HCT116 (cell line): Measurements from ENCODE around the gene HNF4A. TPM values are rescaled to one million over a fixed set of nuclear protein-coding genes. Genes with fewer than 3 reads are reported as not detected.

Experiments used
- ATAC-seq: fragments of 200-7000 bp; cut with Tn5 transposase; 2 replicates; pipeline ENCODE4 v1.9.1; 2020; ENCODE audit warnings: mild to moderate bottlenecking, moderate library complexity
- BruUV-seq: library from RNA; stranded (reverse); fragments of 400-500 nt; replicated peaks from 2 replicates; lab custom pipeline; 2021; lab: Mats Ljungman, UMichigan
- CTCF ChIA-PET: fragments of 300-600 bp; sonication (Branson Sonifier 250); formaldehyde crosslinking; loops from one replicate; lab custom pipeline; 2021; ENCODE audit warnings: antibody characterized with exemption; lab: Charles Lee
- POLR2A ChIA-PET: fragments of 300-600, 350-600 bp; sonication (Branson Sonifier 250); formaldehyde crosslinking; loops from one replicate; lab custom pipeline; 2021; ENCODE audit warnings: antibody characterized with exemption; lab: Charles Lee
- RAD21 ChIA-PET, 2 experiments: fragments of 300-600 bp; sonication (Branson Sonifier 250); formaldehyde crosslinking; loops; one replicate each; lab custom pipeline; 2023; ENCODE audit warnings: low total read pairs in 2 of 2; ENCODE audit not compliant: uncharacterized antibody in 2 of 2, unreplicated experiment in 2 of 2, low non-redundant PET in 1 of 2; lab: Charles Lee
- DNase-seq: peaks from one replicate; pipeline ENCODE4 v3.0.0-alpha.2; 2010; ENCODE audit warnings: low read depth, low spot score
- H2AFZ ChIP-seq: fragments of 200-600 bp; shearing (Covaris generic), sonication (generic); 2 replicates; pipeline ENCODE4 v1.6.1; 2017; ENCODE audit warnings: low read depth, mixed run types, mixed read lengths, antibody characterized with exemption, low read length; ENCODE audit not compliant: poor library complexity, severe bottlenecking
- H3K27ac ChIP-seq: 2 replicates; pipeline ENCODE4 v1.5.1; 2012; ENCODE audit warnings: low read depth, low read length
- H3K27me3 ChIP-seq: fragments of 200-600 bp; sonication (generic); 2 replicates; pipeline ENCODE4 v1.6.1; 2016; ENCODE audit warnings: mixed run types, low read length, mixed read lengths; ENCODE audit not compliant: insufficient read depth
- H3K36me3 ChIP-seq, 2 experiments: fragments of 200-500 bp in 1 of 2; fragments of 200-600 bp in 1 of 2; sonication (Bioruptor generic) in 1 of 2; sonication (generic) in 1 of 2; 2 replicates each; pipeline versions ENCODE4 v1.5.1 to v1.6.1; 2014 to 2016; ENCODE audit warnings: low read length in 2 of 2, inconsistent platforms in 1 of 2, mixed read lengths in 1 of 2, mixed run types in 1 of 2; ENCODE audit not compliant: insufficient read depth in 2 of 2, control insufficient read depth in 1 of 2
- H3K4me1 ChIP-seq, 2 experiments: fragments of 200-600 bp in 1 of 2; sonication (generic) in 1 of 2; 2 replicates each; pipeline versions ENCODE4 v1.5.1 to v1.6.1; 2012 to 2017; ENCODE audit warnings: low read length in 2 of 2, inconsistent platforms in 1 of 2, mild to moderate bottlenecking in 1 of 2, mixed read lengths in 1 of 2, mixed run types in 1 of 2, moderate library complexity in 1 of 2; ENCODE audit not compliant: insufficient read depth in 2 of 2, control insufficient read depth in 1 of 2
- H3K4me2 ChIP-seq: fragments of 200-600 bp; sonication (generic); 2 replicates; pipeline ENCODE4 v1.6.1; 2017; ENCODE audit warnings: mixed run types, low read length, mixed read lengths
- H3K4me3 ChIP-seq, 2 experiments: fragments of 200-600 bp in 1 of 2; sonication (generic) in 1 of 2; replicated peaks in 1 of 2; 2 replicates each; pipeline ENCODE4 v1.5.1; 2011 to 2016; ENCODE audit warnings: low read length in 2 of 2, control low read depth in 1 of 2, low read depth in 1 of 2, mild to moderate bottlenecking in 1 of 2, mixed read lengths in 1 of 2, mixed run types in 1 of 2
- H3K79me2 ChIP-seq: fragments of 200-600 bp; sonication (generic); 2 replicates; pipeline ENCODE4 v1.6.1; 2017; ENCODE audit warnings: mild to moderate bottlenecking, mixed run types, low read length, moderate library complexity, mixed read lengths; ENCODE audit not compliant: insufficient read depth
- H3K9ac ChIP-seq: fragments of 200-600 bp; sonication (generic); 2 replicates; pipeline ENCODE4 v1.6.1; 2016; ENCODE audit warnings: low read length, mixed read lengths
- H3K9me2 ChIP-seq: fragments of 200-600 bp; sonication (generic), shearing (Covaris generic); 2 replicates; pipeline ENCODE4 v1.6.1; 2017; ENCODE audit warnings: mixed run types, mild to moderate bottlenecking, moderate library complexity; ENCODE audit not compliant: insufficient read depth
- H3K9me3 ChIP-seq, 2 experiments: fragments of 200-500 bp in 1 of 2; fragments of 200-600 bp in 1 of 2; sonication (Bioruptor generic) in 1 of 2; sonication (generic) in 1 of 2; 2 replicates each; pipeline ENCODE4 v1.6.1; 2014 to 2017; ENCODE audit warnings: low read length in 2 of 2, mixed read lengths in 2 of 2, inconsistent platforms in 1 of 2, low read depth in 1 of 2, mild to moderate bottlenecking in 1 of 2, mixed run types in 1 of 2, moderate library complexity in 1 of 2; ENCODE audit not compliant: control insufficient read depth in 1 of 2, insufficient read depth in 1 of 2
- H4K20me1 ChIP-seq: fragments of 200-600 bp; sonication (generic), shearing (Covaris generic); 2 replicates; pipeline ENCODE4 v1.6.1; 2017; ENCODE audit warnings: mixed run types, mild to moderate bottlenecking, moderate library complexity; ENCODE audit not compliant: insufficient read depth
- CBX3 ChIP-seq: IDR thresholded peaks from 2 replicates; pipeline ENCODE4 v1.6.1; 2012; ENCODE audit warnings: low read depth
- ELF1 ChIP-seq: IDR thresholded peaks from 2 replicates; pipeline ENCODE4 v1.6.1; 2012; ENCODE audit warnings: low read depth, borderline replicate concordance
- EZH2 ChIP-seq: fragments of 200-600 bp; sonication (generic); IDR thresholded peaks from 2 replicates; pipeline ENCODE4 v1.6.1; 2017; ENCODE audit warnings: antibody characterized with exemption, mixed run types
- FOSL1 ChIP-seq: IDR thresholded peaks from 2 replicates; pipeline ENCODE4 v1.6.1; 2012; ENCODE audit warnings: low read depth
- JUND ChIP-seq: IDR thresholded peaks from 2 replicates; pipeline ENCODE4 v1.6.1; 2012
- RAD21 ChIP-seq: IDR thresholded peaks from 2 replicates; pipeline ENCODE4 v1.6.1; 2012; ENCODE audit warnings: low read depth, mild to moderate bottlenecking
- SP1 ChIP-seq: IDR thresholded peaks from 2 replicates; pipeline ENCODE4 v1.6.1; 2012; ENCODE audit warnings: low read depth
- YY1 ChIP-seq: IDR thresholded peaks from 2 replicates; pipeline ENCODE4 v1.6.1; 2011; ENCODE audit warnings: low read length, low read depth, moderate library complexity, mild to moderate bottlenecking; ENCODE audit not compliant: insufficient replicate concordance; ENCODE audit errors: extremely low read depth
- ZNF274 ChIP-seq: fragments of 200-500 bp; sonication (Bioruptor generic); IDR thresholded peaks from 2 replicates; pipeline ENCODE4 v1.6.1; 2014; ENCODE audit warnings: mild to moderate bottlenecking, low read depth, low read length, inconsistent platforms
- intact Hi-C: fragments of 100-400 bp; cut with micrococcal nuclease; formaldehyde crosslinking; loops from 2 replicates; pipeline ENCODE4 v1.10.0; 2022
- total RNA-seq: library from RNA; stranded (reverse); gene quantifications from one replicate; pipeline ENCODE4 v1.2.1, GENCODE V29; 2021; ENCODE audit not compliant: unreplicated experiment
- TF ChIP-seq, protein P1 (sequence below): IDR thresholded peaks from 2 replicates; pipeline ENCODE4 v1.6.1; 2012
- TF ChIP-seq, protein P2 (sequence below): IDR thresholded peaks from 2 replicates; pipeline ENCODE4 v1.6.1; 2011; ENCODE audit warnings: mild to moderate bottlenecking, low read length, moderate library complexity; ENCODE audit not compliant: insufficient replicate concordance; ENCODE audit errors: extremely low read depth
- TF ChIP-seq, protein P3 (sequence below): IDR thresholded peaks from 2 replicates; pipeline ENCODE4 v1.6.1; 2012
- TF ChIP-seq, protein P4 (sequence below), 3 experiments: fragments of 200-600 bp in 1 of 3; sonication (generic) in 1 of 3; IDR thresholded peaks in 2 of 3; conservative IDR thresholded peaks in 1 of 3; 2 replicates each; pipeline ENCODE4 v1.5.1; 2012 to 2017; ENCODE audit warnings: low read depth in 2 of 3, low read length in 2 of 3, antibody characterized with exemption in 1 of 3, borderline replicate concordance in 1 of 3, control low read depth in 1 of 3, mild to moderate bottlenecking in 1 of 3, mixed read lengths in 1 of 3, mixed run types in 1 of 3, moderate library complexity in 1 of 3; ENCODE audit not compliant: insufficient read depth in 1 of 3

HNF4A gene
- total RNA-seq, 1 experiment from 2014 or later: 7.4 TPM

DNA sequence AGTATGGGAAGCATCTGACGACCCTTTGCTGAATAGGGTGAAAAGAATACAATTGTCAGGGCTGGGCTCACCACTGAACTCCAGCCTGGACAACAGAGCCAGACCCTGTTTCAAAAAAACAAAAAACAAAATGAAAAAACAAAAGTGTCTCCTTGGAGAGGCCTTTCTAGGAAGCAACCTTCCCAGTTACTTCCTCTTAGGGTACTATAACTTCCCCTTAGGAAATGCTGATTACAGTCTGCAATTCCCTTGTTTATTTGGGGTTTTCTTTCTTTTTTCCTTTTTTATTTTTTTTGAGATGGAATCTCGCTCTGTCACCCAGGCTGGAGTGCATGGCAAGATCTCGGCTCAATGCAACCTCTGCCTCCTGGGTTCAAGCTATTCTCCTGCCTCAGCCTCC, 99.6 kb downstream of the HNF4A start:
- H3K9ac ChIP-seq: no peak overlapping the region
- H3K27me3 ChIP-seq: no peaks in the 10 kb centered on the region
- no peak overlapping the region for H3K27ac ChIP-seq
- ChIA-PET RAD21 (no interaction called here), POLR2A (no interaction called here), CTCF (no interaction called here)
- no peaks in the 10 kb centered on the region for H4K20me1 ChIP-seq
- no peaks in the 10 kb centered on the region for H3K36me3 ChIP-seq
- DNase-seq (no peak), ATAC-seq (no peak)
- no peak overlapping the region for H3K4me3 ChIP-seq
- no peak overlapping the region for H2AFZ ChIP-seq
- intact Hi-C loops: no loop called here
- no TSS peak for BruUV-seq
- H3K9me2 ChIP-seq: no peaks in the 10 kb centered on the region
- no peak for TF ChIP-seq EZH2
- no peak for TF ChIP-seq CBX3
- no peak for TF ChIP-seq SP1
- TF ChIP-seq, protein P1, sequence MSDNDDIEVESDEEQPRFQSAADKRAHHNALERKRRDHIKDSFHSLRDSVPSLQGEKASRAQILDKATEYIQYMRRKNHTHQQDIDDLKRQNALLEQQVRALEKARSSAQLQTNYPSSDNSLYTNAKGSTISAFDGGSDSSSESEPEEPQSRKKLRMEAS: no peak
- TF ChIP-seq, protein P2, sequence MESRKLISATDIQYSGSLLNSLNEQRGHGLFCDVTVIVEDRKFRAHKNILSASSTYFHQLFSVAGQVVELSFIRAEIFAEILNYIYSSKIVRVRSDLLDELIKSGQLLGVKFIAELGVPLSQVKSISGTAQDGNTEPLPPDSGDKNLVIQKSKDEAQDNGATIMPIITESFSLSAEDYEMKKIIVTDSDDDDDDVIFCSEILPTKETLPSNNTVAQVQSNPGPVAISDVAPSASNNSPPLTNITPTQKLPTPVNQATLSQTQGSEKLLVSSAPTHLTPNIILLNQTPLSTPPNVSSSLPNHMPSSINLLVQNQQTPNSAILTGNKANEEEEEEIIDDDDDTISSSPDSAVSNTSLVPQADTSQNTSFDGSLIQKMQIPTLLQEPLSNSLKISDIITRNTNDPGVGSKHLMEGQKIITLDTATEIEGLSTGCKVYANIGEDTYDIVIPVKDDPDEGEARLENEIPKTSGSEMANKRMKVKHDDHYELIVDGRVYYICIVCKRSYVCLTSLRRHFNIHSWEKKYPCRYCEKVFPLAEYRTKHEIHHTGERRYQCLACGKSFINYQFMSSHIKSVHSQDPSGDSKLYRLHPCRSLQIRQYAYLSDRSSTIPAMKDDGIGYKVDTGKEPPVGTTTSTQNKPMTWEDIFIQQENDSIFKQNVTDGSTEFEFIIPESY: no peak
- TF ChIP-seq ELF1: no peak
- TF ChIP-seq, protein P3, sequence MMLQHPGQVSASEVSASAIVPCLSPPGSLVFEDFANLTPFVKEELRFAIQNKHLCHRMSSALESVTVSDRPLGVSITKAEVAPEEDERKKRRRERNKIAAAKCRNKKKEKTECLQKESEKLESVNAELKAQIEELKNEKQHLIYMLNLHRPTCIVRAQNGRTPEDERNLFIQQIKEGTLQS: no peak
- no peak for TF ChIP-seq FOSL1
- no peaks in the 10 kb centered on the region for H3K4me1 ChIP-seq
- H3K4me2 ChIP-seq: no peak overlapping the region
- no peaks in the 10 kb centered on the region for H3K79me2 ChIP-seq
- H3K9me3 ChIP-seq: no peaks in the 10 kb centered on the region

DNA sequence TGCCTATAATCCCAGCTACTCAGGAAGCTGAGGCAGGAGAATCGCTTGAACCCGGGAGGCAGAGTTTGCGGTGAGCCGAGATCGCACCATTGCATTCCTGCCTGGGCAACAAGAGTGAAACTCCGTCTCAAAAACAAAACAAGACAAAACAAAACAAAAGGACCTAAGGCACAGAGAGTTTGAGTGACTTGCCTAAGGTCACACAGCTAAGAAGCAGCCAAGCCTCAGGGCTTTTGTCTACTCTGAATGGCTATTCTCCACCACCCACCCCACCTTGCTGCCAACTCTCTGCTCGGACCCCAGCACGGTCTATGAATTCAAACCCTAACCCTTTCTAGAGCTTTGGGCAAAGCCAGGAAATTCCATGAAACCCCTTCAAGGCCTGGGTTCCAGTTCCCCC, 101.1 kb downstream of the HNF4A start:
- Histone ChIP-seq H3K4me2 (no peak overlapping the region), H3K9me2 (no peaks in the 10 kb centered on the region), H3K36me3 (no peaks in the 10 kb centered on the region), H3K4me1 (no peaks in the 10 kb centered on the region), H3K4me3 (no peak overlapping the region), H3K27ac (no peak overlapping the region), H3K9ac (no peak overlapping the region), H3K27me3 (no peaks in the 10 kb centered on the region), H2AFZ (no peak overlapping the region), H3K9me3 (no peaks in the 10 kb centered on the region), H3K79me2 (no peaks in the 10 kb centered on the region), H4K20me1 (no peaks in the 10 kb centered on the region)
- RAD21 ChIA-PET: no interaction called here
- DNase-seq: no peak
- CTCF ChIA-PET: no interaction called here
- POLR2A ChIA-PET: interaction anchor here (0.7 kb wide), 1 partner anchor 72 kb away, joined by 3 read pairs; no protein-coding TSS in a partner anchor
- no TSS peak for BruUV-seq
- intact Hi-C loops: no loop called here
- ATAC-seq: no peak
- TF ChIP-seq, protein P2: no peak
- TF ChIP-seq, protein P4, sequence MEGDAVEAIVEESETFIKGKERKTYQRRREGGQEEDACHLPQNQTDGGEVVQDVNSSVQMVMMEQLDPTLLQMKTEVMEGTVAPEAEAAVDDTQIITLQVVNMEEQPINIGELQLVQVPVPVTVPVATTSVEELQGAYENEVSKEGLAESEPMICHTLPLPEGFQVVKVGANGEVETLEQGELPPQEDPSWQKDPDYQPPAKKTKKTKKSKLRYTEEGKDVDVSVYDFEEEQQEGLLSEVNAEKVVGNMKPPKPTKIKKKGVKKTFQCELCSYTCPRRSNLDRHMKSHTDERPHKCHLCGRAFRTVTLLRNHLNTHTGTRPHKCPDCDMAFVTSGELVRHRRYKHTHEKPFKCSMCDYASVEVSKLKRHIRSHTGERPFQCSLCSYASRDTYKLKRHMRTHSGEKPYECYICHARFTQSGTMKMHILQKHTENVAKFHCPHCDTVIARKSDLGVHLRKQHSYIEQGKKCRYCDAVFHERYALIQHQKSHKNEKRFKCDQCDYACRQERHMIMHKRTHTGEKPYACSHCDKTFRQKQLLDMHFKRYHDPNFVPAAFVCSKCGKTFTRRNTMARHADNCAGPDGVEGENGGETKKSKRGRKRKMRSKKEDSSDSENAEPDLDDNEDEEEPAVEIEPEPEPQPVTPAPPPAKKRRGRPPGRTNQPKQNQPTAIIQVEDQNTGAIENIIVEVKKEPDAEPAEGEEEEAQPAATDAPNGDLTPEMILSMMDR (IDR thresholded peaks at IDR 0.05 in 2 of 3, conservative IDR thresholded peaks at IDR 0.05 in 1 of 3; ENCODE audit: borderline replicate concordance in 1 of 3, insufficient read depth in 1 of 3, low read depth in 2 of 3, low read length in 2 of 3): no peak
- TF ChIP-seq RAD21 (no peak), ELF1 (no peak), SP1 (no peak), JUND (no peak), EZH2 (no peak), YY1 (no peak), ZNF274 (no peak)
- TF ChIP-seq, protein P3: no peak
